Liver (tissue), 9 donors: ENCODE results near the gene HSD17B8. TPM values are rescaled to one million over a fixed set of nuclear protein-coding genes. Genes with fewer than 3 reads are reported as not detected.

ENCODE experiments used
- DNase-seq: peaks from one replicate; pipeline ENCODE4 v3.0.0-alpha.2; 2017; ENCODE audit warnings: low spot score
- H3K27ac ChIP-seq, 2 donors: one replicate each; pipeline ENCODE4 v1.7.0; 2013; ENCODE audit warnings: inconsistent platforms in 2 of 2, low read length in 2 of 2, control low read depth in 1 of 2, low read depth in 1 of 2, mild to moderate bottlenecking in 1 of 2
- H3K27me3 ChIP-seq, 4 donors: one replicate each; pipeline versions ENCODE4 v1.6.1 to v1.7.0; 2013; ENCODE audit warnings: low read length in 3 of 4, inconsistent platforms in 1 of 4, mild to moderate bottlenecking in 1 of 4, moderate library complexity in 1 of 4; ENCODE audit not compliant: control insufficient read depth in 4 of 4, insufficient read depth in 4 of 4
- H3K36me3 ChIP-seq, 4 donors: one replicate each; pipeline versions ENCODE4 v1.6.1 to v1.7.0; 2013; ENCODE audit warnings: low read length in 3 of 4, mild to moderate bottlenecking in 3 of 4, low read depth in 1 of 4, moderate library complexity in 1 of 4; ENCODE audit not compliant: control insufficient read depth in 4 of 4, insufficient read depth in 3 of 4
- H3K4me1 ChIP-seq, 4 donors: one replicate each; pipeline versions ENCODE4 v1.6.1 to v1.7.0; 2013; ENCODE audit warnings: low read length in 3 of 4, mild to moderate bottlenecking in 3 of 4, moderate library complexity in 1 of 4; ENCODE audit not compliant: control insufficient read depth in 4 of 4, insufficient read depth in 4 of 4
- H3K4me3 ChIP-seq, 3 donors: one replicate each; pipeline versions ENCODE4 v1.6.1 to v1.7.0; 2013; ENCODE audit warnings: low read length in 3 of 3, control low read depth in 1 of 3, low read depth in 1 of 3, mild to moderate bottlenecking in 1 of 3
- H3K9ac ChIP-seq, 2 donors: one replicate each; pipeline ENCODE4 v1.7.0; 2013; ENCODE audit warnings: low read length in 2 of 2, mild to moderate bottlenecking in 2 of 2, moderate library complexity in 2 of 2, control low read depth in 1 of 2, low read depth in 1 of 2
- H3K9me3 ChIP-seq, 4 donors: one replicate each; pipeline versions ENCODE4 v1.6.1 to v1.7.0; 2013; ENCODE audit warnings: low read length in 3 of 4; ENCODE audit not compliant: control insufficient read depth in 4 of 4
- CTCF ChIP-seq: fragments of 150-350 bp; IDR thresholded peaks from 2 replicates; pipeline ENCODE4 v1.5.1; 2017; ENCODE audit warnings: improper control_type of control experiment, low read depth, low read length; ENCODE audit not compliant: missing input control
- EGR1 ChIP-seq, 2 donors: IDR thresholded peaks; 2 replicates each; pipeline ENCODE4 v1.6.1; 2016 to 2018; ENCODE audit warnings: antibody characterized with exemption in 2 of 2, low read depth in 2 of 2
- FOXA1 ChIP-seq: IDR thresholded peaks from 2 replicates; pipeline ENCODE4 v1.6.1; 2016; ENCODE audit warnings: antibody characterized with exemption
- GABPA ChIP-seq, 2 donors: IDR thresholded peaks in 1 of 2; conservative IDR thresholded peaks in 1 of 2; 2 replicates each; pipeline ENCODE4 v1.6.1; 2016; ENCODE audit warnings: antibody characterized with exemption in 2 of 2, mild to moderate bottlenecking in 1 of 2, moderate library complexity in 1 of 2
- HNF4A ChIP-seq, 2 donors: conservative IDR thresholded peaks; 2 replicates each; pipeline ENCODE4 v1.6.1; 2016; ENCODE audit warnings: antibody characterized with exemption in 2 of 2, mild to moderate bottlenecking in 2 of 2
- HNF4G ChIP-seq: IDR thresholded peaks from 2 replicates; pipeline ENCODE4 v1.6.1; 2016; ENCODE audit warnings: antibody characterized with exemption
- JUND ChIP-seq, 2 donors: IDR thresholded peaks; 2 replicates each; pipeline ENCODE4 v1.6.1; 2016; ENCODE audit warnings: antibody characterized with exemption in 2 of 2
- MAX ChIP-seq: IDR thresholded peaks from 2 replicates; pipeline ENCODE4 v1.6.1; 2016; ENCODE audit warnings: antibody characterized with exemption
- NR2F2 ChIP-seq: IDR thresholded peaks from 2 replicates; pipeline ENCODE4 v1.6.1; 2016; ENCODE audit warnings: antibody characterized with exemption
- RAD21 ChIP-seq, 2 donors: IDR thresholded peaks; 2 replicates each; pipeline ENCODE4 v1.6.1; 2016; ENCODE audit warnings: antibody characterized with exemption in 2 of 2, mild to moderate bottlenecking in 2 of 2
- REST ChIP-seq: IDR thresholded peaks from 2 replicates; pipeline ENCODE4 v1.6.1; 2016; ENCODE audit warnings: antibody characterized with exemption, mild to moderate bottlenecking
- RXRA ChIP-seq, 2 donors: IDR thresholded peaks; 2 replicates each; pipeline ENCODE4 v1.6.1; 2017 to 2018; ENCODE audit warnings: antibody characterized with exemption in 2 of 2, mild to moderate bottlenecking in 1 of 2
- TAF1 ChIP-seq: conservative IDR thresholded peaks from 2 replicates; pipeline ENCODE4 v1.6.1; 2016; ENCODE audit warnings: antibody characterized with exemption, mild to moderate bottlenecking
- YY1 ChIP-seq: IDR thresholded peaks from 2 replicates; pipeline ENCODE4 v1.6.1; 2016; ENCODE audit warnings: antibody characterized with exemption, mild to moderate bottlenecking
- WGBS: extraction: QIAGEN DNeasy Blood & Tissue Kit; methylation state at CpG from one replicate; pipeline ENCODE4 v1.1.7; 2013; 5-methylcytosine and 5-hydroxymethylcytosine counted together
- polyA plus RNA-seq, 2 donors: library from polyadenylated mRNA; stranded (reverse) in 1 of 2; unstranded in 1 of 2; fragments of 200-250 nt in 1 of 2; fragments of >200 nt in 1 of 2; fragmentation: Nextera tagmentation in 1 of 2; extraction: Ambion mirVana in 1 of 2; gene quantifications; one replicate each; pipeline versions ENCODE4 v1.2.1 to v1.2.3, GENCODE V29; 2013 to 2015
- total RNA-seq, 2 donors: library from RNA; depleted of rRNA; stranded (reverse); fragments of >200 nt; gene quantifications; one replicate each; pipeline ENCODE4 v1.2.3, GENCODE V29; 2014
- TF ChIP-seq, protein P1 (sequence below): IDR thresholded peaks from 2 replicates; pipeline ENCODE4 v1.6.1; 2016; ENCODE audit warnings: antibody characterized with exemption
- TF ChIP-seq, protein P2 (sequence below): IDR thresholded peaks from 2 replicates; pipeline ENCODE4 v1.6.1; 2016; ENCODE audit warnings: antibody characterized with exemption
- donor health status: healthy.
- donor health status: healthy.
- donor health status: healthy.
- donor health status: healthy.
- donor health status: healthy.

HSD17B8 gene
- total and polyA plus RNA-seq, 4 donors = 24.5 to 52.3 (median 37.5) TPM

DNA sequence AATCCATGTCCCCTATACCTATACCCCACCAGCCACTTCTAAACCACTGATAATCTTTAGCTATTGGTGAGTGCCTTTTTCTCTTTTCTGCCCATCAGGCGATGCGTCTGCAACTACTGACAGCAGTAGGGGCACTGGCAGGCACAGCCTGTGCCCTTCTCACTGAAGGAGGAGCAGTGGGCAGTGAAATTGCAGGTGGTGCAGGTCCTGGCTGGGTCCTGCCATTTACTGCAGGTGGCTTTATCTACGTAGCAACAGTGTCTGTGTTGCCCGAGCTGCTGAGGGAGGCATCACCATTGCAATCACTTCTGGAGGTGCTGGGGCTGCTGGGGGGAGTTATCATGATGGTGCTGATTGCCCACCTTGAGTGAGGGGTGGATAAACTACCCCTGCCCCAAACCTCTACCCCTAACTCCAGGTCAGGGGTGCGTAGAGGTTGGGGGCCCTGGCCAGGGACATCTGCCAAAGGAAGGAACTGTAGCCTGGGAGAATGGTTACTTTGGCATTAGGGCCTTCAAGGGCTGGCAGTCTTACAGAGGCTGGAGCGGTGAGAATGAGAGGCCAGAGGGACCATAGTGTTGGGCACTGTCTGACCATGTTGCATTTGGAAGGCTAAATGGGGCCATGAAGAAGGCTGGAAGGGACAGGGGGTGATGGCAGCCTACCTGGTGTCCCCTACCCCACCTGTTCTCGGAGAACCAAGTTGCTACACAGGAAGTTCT lies 851 bp upstream of the HSD17B8 start:
- H3K27me3 ChIP-seq = no peaks in the 10 kb centered on the region
- H3K27ac ChIP-seq = no peak overlapping the region
- DNase-seq = no peak
- H3K9me3 ChIP-seq = no peaks in the 10 kb centered on the region
- no peak overlapping the region for H3K9ac ChIP-seq
- H3K4me1 ChIP-seq = peaks cover 9 to 57% (median 40%) of the 10 kb centered on the region in 4 donors
- no peak overlapping the region for H3K4me3 ChIP-seq
- H3K36me3 ChIP-seq = peaks cover 3 to 19% (median 12%) of the 10 kb centered on the region in 4 donors
- TF ChIP-seq HNF4A (conservative IDR thresholded peaks at IDR 0.05) (no peak), RAD21 (IDR thresholded peaks at IDR 0.05) (no peak), EGR1 (IDR thresholded peaks at IDR 0.05; ENCODE audit: low read depth in 2 of 2) (no peak), RXRA (IDR thresholded peaks at IDR 0.05) (no peak), HNF4G (no peak), TAF1 (no peak), CTCF (no peak), MAX (no peak)
- TF ChIP-seq, protein P1, sequence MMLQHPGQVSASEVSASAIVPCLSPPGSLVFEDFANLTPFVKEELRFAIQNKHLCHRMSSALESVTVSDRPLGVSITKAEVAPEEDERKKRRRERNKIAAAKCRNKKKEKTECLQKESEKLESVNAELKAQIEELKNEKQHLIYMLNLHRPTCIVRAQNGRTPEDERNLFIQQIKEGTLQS = no peak
- 92% methylated on average over 7 of the region's 7 CpGs for whole genome bisulfite sequencing

DNA sequence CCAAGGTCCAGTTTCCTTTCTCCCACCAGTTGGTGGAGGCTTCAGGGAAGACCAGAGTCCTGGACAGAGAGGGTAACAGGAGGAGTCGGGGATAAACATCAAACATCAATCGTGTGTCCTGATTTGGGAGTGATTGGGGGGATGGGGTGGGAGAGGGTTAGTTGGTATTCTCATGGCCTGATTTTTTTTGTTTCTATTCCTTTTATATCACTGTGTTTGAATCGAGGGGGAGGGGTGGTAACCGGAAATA lies 365 bp upstream of the HSD17B8 start:
- no peaks in the 10 kb centered on the region for H3K27me3 ChIP-seq
- no peak overlapping the region for H3K27ac ChIP-seq
- 4% methylated on average over 4 of the region's 4 CpGs for WGBS
- H3K4me3 ChIP-seq = peak overlapping the region in 1 of 3 donors; percentile 68
- TF ChIP-seq JUND (IDR thresholded peaks at IDR 0.05) (no peak), REST (no peak), CTCF (no peak), GABPA (IDR thresholded peaks at IDR 0.05 in 1 of 2, conservative IDR thresholded peaks at IDR 0.05 in 1 of 2) (no peak), EGR1 (IDR thresholded peaks at IDR 0.05; ENCODE audit: low read depth in 2 of 2) (no peak), HNF4G (no peak), NR2F2 (no peak), YY1 (no peak), TAF1 (no peak), MAX (no peak), RXRA (IDR thresholded peaks at IDR 0.05) (no peak), HNF4A (conservative IDR thresholded peaks at IDR 0.05) (no peak), FOXA1 (no peak)
- TF ChIP-seq, protein P2, sequence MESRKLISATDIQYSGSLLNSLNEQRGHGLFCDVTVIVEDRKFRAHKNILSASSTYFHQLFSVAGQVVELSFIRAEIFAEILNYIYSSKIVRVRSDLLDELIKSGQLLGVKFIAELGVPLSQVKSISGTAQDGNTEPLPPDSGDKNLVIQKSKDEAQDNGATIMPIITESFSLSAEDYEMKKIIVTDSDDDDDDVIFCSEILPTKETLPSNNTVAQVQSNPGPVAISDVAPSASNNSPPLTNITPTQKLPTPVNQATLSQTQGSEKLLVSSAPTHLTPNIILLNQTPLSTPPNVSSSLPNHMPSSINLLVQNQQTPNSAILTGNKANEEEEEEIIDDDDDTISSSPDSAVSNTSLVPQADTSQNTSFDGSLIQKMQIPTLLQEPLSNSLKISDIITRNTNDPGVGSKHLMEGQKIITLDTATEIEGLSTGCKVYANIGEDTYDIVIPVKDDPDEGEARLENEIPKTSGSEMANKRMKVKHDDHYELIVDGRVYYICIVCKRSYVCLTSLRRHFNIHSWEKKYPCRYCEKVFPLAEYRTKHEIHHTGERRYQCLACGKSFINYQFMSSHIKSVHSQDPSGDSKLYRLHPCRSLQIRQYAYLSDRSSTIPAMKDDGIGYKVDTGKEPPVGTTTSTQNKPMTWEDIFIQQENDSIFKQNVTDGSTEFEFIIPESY = no peak
- TF ChIP-seq, protein P1 = no peak
- no peaks in the 10 kb centered on the region for H3K9me3 ChIP-seq
- H3K4me1 ChIP-seq = peaks cover 9 to 56% (median 40%) of the 10 kb centered on the region in 4 donors
- no peak for DNase-seq
- H3K36me3 ChIP-seq = peaks cover 3 to 19% (median 12%) of the 10 kb centered on the region in 4 donors
- no peak overlapping the region for H3K9ac ChIP-seq
